HG03196 (cell line): ENCODE results near the gene AIP.
"Not testable (repeated sequence)": the region's sequence is repeated elsewhere in the genome, so short reads cannot be mapped to it uniquely, and the experiment has no call there.

Experiments
- ATAC-seq: cut with Tn5 transposase; IDR thresholded peaks from one replicate; pipeline ENCODE4 v1.9.1; 2021; ENCODE audit not compliant: unreplicated experiment

AIP gene

DNA sequence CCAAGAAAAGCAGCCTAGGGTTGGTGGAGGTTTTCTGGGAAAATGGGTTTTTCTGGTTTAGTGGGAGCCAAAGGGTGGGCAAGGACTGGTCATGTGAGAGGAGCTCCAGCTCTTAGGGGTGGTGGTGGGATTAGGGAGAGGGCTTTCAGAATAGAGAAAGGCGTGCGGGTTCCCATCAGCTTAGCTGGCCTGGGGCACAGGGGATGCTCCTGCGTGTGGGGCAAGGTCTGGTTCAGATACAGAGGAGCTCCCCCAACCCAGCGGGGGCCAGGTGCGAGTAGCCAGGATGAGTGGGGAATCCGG is 14.4 kb upstream of the AIP start:
- ATAC-seq: no peak

DNA sequence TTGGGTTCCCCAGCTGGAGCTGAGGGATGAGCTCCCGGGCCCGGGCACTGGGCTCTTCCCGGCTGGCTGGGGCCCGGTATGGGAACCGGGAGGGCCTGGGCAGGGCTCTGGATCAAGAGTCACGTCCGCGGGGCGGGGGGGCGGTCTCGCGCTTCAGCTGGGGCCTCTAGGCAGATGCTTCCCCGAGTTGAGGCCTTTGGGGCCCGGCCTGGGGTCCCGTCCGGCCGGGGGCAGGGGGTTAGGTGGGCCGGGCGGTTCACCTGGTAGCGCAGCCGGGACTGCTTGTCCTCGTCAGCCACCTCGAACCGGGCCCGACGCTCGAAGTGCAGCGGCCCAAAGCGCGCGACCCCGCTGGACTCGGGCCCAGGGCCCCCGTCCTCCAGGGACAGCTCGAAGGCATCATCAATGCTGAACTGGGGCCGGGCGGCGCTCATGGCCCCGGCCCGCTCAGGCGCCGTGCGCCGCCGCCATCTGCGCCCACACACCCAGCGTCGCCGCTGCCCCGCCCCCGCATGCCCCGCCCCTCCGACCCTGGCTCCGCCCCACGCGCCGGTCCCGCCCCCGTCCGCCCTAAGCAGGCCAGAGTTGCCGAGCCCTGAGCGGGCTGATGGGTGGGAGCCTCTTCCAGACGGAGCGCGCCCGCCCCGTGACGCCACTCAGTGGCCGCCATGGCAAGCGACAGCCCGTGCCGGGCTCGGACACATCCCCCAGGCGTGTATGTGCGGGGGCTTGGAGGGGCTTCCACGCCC is 13.9 kb upstream of the AIP start, which contains the start of gene TMEM134:
Gene TMEM134 (minus strand): TSS at position 493 of the 749 bp plus-strand sequence. CDS start 59 bp downstream, at position 434.
- peak; percentile 68 for ATAC-seq

- no peak for ATAC-seq
Measured at GRCh38 chr11:67469508-67469811, 13.4 kb upstream of the AIP start.

GRCh38 chr11:67470337-67471002 is 12.4 kb upstream of the AIP start:
- ATAC-seq: no peak

- no peak for ATAC-seq
Measured at GRCh38 chr11:67472882-67473281, 9.9 kb upstream of the AIP start.

GRCh38 chr11:67476692-67477091 is 6.1 kb upstream of the AIP start:
- not testable (repeated sequence) for ATAC-seq

- ATAC-seq: not testable (repeated sequence)
Measured at GRCh38 chr11:67477344-67478050, 5.3 kb upstream of the AIP start.

GRCh38 chr11:67482275-67482826 is 475 bp upstream of the AIP start:
- ATAC-seq: no peak

DNA sequence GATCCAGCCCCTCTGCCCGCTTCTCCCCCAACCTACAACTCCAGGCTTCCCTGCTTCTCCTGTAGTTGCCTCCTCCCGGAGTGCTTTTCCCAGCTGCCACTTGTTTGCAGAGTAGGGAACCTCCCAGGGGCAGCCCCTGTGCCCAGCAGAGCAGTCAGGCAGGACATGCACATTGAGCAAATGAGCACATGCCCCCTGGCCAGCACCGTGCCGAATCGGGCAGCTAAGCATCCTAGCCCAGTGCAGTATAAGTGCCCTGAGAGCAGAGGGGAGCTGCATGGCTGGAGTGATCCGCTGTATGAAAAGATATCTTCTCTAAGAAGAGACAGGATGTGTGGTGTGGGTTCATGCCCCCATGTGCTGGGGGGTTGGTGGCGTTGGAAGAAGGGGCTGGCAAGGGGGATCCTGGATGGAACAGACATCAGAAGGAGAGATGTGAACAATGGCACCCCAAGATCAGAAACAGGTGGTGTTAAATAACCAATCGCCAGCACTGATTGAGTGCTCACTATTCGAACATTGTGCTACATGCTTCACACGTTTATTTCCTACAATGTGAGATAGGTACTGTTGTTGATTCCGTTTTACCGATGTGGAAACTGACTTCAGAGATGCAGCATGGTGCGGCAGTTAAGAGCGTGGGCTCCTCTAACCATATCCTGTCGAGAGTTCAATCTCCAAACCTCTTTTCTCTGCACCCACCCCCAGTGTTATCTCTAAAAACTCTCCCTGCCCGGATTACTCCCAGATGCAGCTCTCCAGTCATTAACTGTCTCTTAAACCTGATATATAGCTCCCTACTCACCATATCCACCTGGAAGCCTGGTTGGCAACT is 1.2 kb downstream of the AIP start:
- ATAC-seq: no peak

GRCh38 chr11:67484847-67485311 is 2.1 kb downstream of the AIP start:
- ATAC-seq: no peak

DNA sequence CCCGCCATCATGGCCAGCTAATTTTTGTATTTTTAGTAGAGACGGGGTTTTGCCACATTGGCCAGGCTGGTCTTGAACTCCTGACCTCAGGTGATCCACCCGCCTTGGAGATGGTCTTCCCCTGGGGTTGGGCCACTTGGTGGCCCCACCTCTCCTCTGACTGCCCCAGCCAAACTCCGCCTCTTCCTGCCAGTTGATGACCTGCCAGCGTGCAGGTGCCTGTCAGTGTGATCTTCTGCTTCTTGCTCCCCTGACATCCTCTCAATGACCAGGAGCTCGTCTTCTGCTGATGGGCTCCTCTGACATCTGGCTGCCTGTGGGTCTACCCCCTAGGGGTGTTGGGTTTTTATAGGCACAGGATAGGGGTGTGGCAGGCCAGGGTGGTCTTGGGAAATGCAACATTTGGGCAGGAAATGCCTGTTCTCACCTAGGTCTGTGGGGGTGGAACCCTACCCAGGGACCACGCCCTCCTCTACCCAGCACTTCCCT is 3.1 kb downstream of the AIP start:
- ATAC-seq: not testable (repeated sequence)

GRCh38 chr11:67486481-67487195 is 3.8 kb downstream of the AIP start:
- peak; percentile 27 for ATAC-seq

- no peak for ATAC-seq
Measured at GRCh38 chr11:67489203-67489884, 6.5 kb downstream of the AIP start.

DNA sequence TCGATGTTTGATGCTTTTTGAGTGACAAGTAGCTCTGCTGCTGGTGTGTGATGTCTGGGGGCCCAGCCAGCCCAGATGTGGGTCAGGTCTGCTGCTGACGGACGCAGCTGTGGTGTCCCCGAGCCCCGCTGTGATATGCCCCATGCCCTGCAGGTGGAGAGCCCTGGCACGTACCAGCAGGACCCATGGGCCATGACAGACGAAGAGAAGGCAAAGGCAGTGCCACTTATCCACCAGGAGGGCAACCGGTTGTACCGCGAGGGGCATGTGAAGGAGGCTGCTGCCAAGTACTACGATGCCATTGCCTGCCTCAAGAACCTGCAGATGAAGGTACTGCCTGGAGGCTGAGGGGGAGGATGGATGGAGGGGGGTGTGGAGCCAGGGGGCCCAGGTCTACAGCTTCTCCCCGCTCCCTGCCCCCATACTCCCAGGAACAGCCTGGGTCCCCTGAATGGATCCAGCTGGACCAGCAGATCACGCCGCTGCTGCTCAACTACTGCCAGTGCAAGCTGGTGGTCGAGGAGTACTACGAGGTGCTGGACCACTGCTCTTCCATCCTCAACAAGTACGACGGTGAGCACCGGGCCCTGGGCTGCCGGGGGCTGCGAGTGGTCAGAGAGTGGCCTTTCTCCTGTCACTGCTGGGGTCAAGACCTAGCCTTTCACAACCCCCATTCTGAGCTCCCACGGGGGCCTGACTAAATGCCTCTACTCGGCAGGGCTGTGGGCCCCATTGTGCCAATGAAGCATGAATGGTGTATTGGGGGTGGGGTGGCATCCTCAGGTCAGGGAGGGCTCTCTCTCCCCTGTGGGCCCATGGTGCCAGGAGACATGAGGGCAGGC is 7.3 kb downstream of the AIP start:
- ATAC-seq: no peak

DNA sequence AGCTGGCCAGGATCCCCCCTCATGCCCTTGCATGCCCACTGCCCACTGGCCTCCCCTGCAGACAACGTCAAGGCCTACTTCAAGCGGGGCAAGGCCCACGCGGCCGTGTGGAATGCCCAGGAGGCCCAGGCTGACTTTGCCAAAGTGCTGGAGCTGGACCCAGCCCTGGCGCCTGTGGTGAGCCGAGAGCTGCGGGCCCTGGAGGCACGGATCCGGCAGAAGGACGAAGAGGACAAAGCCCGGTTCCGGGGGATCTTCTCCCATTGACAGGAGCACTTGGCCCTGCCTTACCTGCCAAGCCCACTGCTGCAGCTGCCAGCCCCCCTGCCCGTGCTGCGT is 7.9 kb downstream of the AIP start:
- ATAC-seq: no peak

GRCh38 chr11:67491276-67492068 is 8.6 kb downstream of the AIP start:
- no peak for ATAC-seq

- no peak for ATAC-seq
Measured at GRCh38 chr11:67492069-67492727, 9.4 kb downstream of the AIP start.
